ENCODE measurements around the gene BIRC7.
A peak's percentile ranks its signal among the peaks of the same experiment; 100 is the strongest.

The BIRC7 gene

GRCh38 chr20:63226042-63226943, 9.4 kb upstream of the BIRC7 start:
- no peak for DNase-seq

- no peak for DNase-seq
Observed at GRCh38 chr20:63227260-63227659, 8.4 kb upstream of the BIRC7 start.

- DNase-seq, result no peak
Observed at GRCh38 chr20:63228806-63229205, 6.9 kb upstream of the BIRC7 start.

- no peak for DNase-seq
Observed at GRCh38 chr20:63230800-63231268, 4.9 kb upstream of the BIRC7 start.

- DNase-seq, result no peak
Observed at GRCh38 chr20:63232235-63233060, 3.3 kb upstream of the BIRC7 start.

- DNase-seq, result no peak
Observed at GRCh38 chr20:63233061-63233344, 2.7 kb upstream of the BIRC7 start.

- DNase-seq, result no peak
Observed at GRCh38 chr20:63233924-63234323, 1.8 kb upstream of the BIRC7 start.

GRCh38 chr20:63234693-63235398, 859 bp upstream of the BIRC7 start:
- peak; percentile 32 for DNase-seq

GRCh38 chr20:63236116-63236837, 572 bp downstream of the BIRC7 start:
- no peak for DNase-seq

GRCh38 chr20:63238031-63238430, 2.3 kb downstream of the BIRC7 start:
- no peak for DNase-seq

GRCh38 chr20:63238514-63239125, 2.9 kb downstream of the BIRC7 start:
- no peak for DNase-seq

- no peak for DNase-seq
Observed at GRCh38 chr20:63239431-63239830, 3.7 kb downstream of the BIRC7 start.

- DNase-seq, result no peak
Observed at GRCh38 chr20:63240004-63240403, 4.3 kb downstream of the BIRC7 start.

GRCh38 chr20:63241272-63241671, 5.6 kb downstream of the BIRC7 start:
- DNase-seq, result no peak

- DNase-seq, result no peak
Observed at GRCh38 chr20:63242736-63243135, 7.0 kb downstream of the BIRC7 start.

GRCh38 chr20:63243604-63244247, 8.0 kb downstream of the BIRC7 start:
- no peak for DNase-seq

GRCh38 chr20:63244468-63244867, 8.8 kb downstream of the BIRC7 start:
- DNase-seq, result no peak

GRCh38 chr20:63246490-63247288, 11.0 kb downstream of the BIRC7 start:
- no peak for DNase-seq

GRCh38 chr20:63247671-63248228, 12.0 kb downstream of the BIRC7 start:
- no peak for DNase-seq

- no peak for DNase-seq
Observed at GRCh38 chr20:63248835-63249591, 13.3 kb downstream of the BIRC7 start.
